Hematopoietic multipotent progenitor cell treated with erythropoietin and hydrocortisone succinate and interleukin-3 and kit ligand, for 17 days (in vitro differentiated cells): ENCODE results near the gene NRL.

Experiments used
- DNase-seq: peaks from one replicate; pipeline ENCODE4 v3.0.0-alpha.2; 2015; ENCODE audit warnings: low spot score

Gene NRL

DNA sequence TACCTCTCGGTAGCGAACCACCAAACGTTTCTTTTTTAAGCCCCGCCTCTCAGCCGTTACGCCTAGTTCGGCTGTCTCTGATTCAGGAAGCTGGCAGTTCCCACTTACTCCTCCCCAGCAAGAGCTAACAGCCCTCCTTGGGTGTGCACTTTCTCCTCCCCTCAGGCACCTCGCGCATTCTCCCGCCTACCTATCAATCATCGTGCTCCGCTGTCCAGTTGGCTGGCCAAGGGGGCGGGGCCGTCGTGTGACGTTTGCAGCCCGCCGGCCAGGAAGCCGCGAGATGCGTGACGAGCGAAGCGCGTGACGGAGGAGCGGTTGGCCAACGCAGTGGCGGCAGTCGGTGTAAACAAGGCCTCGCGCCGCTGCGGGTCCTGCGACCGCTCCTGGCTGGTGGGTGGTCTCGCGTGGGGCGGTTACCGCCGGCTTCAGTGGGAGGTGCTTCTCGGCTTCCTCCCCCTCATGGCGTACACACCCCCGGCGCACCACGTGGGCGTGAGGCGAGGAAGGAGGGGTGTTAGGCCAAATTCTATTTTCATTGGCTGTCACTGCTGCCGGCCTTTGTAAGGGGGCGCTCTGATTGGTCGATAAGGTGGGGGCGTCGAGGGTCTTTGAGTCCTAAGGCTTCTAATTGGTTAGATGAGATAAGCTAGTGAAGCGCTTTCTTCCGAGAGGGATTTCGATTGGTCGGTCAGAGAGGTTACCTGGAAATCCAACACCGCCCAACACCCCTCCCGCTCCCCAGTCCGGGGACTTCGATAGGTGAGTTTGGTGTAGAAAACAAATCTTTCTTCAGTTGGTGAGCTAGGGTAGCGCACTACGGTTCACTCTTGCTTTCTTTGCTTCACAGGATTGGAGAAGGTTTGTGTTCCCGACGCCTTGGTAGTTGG lies at the start of gene NRL, which contains the start of gene DCAF11:
Gene NRL, minus strand, starts transcription at position 418 of the 890 bp plus-strand sequence. CDS start 32,101 bp downstream, outside the sequence.
Gene DCAF11, plus strand, starts transcription at position 246 of the 890 bp plus-strand sequence. CDS start 818 bp downstream, outside the sequence.
- DNase-seq = peak; percentile 100

- peak; percentile 54 for DNase-seq
These were observed 47.3 kb upstream of the NRL start for GRCh38 chr14:24162093-24162492.

GRCh38 chr14:24160850-24161804 lies 46.4 kb upstream of the NRL start, which contains the start of gene IRF9:
IRF9 (plus strand) TSS chr14:24161265; CDS start chr14:24162145, 880 bp downstream.
- DNase-seq = peak; percentile 100

DNA sequence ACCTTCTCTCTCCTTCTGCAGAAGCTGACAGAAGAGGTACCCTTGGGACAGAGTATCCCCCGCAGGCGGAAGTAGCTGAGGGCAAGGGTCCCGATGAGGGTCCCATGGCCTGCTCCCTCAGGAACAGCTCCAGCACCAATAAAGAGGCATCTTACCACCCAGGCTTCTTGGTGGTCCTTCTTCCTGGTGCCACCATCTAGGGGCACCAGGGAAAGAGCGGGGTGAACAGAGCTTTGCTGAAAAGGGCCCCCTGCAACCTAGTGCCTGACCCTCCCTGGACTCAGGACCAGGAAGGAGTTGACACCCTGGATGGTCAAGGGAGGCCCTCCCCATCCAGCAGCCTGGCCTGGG lies 45.7 kb upstream of the NRL start:
- DNase-seq = no peak

GRCh38 chr14:24159777-24160498 lies 45.2 kb upstream of the NRL start:
- no peak for DNase-seq

DNA sequence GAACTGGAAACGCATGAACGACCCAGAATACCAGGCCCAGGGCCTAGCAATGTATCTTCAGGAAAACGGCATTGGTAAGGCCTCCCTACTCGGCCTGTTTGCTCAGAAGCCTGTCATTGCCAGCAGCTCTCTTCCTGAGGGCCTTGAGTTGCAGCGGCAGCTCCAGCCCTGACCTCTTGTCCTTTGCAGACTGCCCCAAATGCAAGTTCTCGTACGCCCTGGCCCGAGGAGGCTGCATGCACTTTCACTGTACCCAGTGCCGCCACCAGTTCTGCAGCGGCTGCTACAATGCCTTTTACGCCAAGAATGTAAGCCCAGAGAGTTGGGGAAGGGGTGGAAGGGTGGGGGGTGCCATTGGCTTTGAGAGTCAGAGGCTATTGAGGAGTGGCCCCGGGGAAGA lies 42.6 kb upstream of the NRL start:
- DNase-seq = no peak

- DNase-seq = no peak
These were observed 42.1 kb upstream of the NRL start for GRCh38 chr14:24156840-24157239.

- DNase-seq = no peak
These were observed 40.4 kb upstream of the NRL start for GRCh38 chr14:24155100-24155499.

DNA sequence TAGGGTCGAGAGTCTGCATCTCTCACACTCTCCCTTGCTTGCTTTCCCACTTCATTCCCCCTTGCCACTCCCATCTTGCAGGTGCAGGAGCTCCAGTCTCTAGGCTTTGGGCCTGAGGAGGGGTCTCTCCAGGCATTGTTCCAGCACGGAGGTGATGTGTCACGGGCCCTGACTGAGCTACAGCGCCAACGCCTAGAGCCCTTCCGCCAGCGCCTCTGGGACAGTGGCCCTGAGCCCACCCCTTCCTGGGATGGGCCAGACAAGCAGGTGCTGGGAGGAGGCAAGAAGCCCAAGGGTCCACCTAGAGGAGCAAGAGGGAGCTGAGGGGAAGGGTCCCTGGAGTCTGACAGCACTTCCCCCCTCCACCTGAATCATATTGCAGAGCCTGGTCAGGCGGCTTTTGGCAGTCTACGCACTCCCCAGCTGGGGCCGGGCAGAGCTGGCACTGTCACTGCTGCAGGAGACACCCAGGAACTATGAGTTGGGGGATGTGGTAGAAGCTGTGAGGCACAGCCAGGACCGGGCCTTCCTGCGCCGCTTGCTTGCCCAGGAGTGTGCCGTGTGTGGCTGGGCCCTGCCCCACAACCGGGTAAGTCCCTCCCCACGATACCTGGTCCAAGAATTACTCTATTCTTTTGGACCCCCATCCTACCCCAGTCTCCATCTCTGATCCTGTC lies 36.8 kb upstream of the NRL start:
- no peak for DNase-seq

- no peak for DNase-seq
These were observed 36.2 kb upstream of the NRL start for GRCh38 chr14:24150993-24151392.

DNA sequence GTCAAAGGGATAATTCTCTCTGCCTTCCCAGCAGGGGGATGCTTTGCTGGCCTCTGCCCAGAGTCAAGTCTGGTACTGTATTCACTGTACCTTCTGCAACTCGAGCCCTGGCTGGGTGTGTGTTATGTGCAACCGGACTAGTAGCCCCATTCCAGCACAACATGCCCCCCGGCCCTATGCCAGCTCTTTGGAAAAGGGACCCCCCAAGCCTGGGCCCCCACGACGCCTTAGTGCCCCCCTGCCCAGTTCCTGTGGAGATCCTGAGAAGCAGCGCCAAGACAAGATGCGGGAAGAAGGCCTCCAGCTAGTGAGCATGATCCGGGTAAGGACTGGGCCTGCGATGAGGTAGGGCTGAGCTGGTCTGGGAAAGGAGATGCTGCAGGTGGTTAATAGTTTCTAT lies 35.8 kb upstream of the NRL start:
- no peak for DNase-seq

GRCh38 chr14:24150061-24150460 lies 35.3 kb upstream of the NRL start:
- DNase-seq = no peak

GRCh38 chr14:24149302-24149969 lies 34.7 kb upstream of the NRL start:
- no peak for DNase-seq

GRCh38 chr14:24147761-24148428 lies 33.1 kb upstream of the NRL start:
- no peak for DNase-seq

DNA sequence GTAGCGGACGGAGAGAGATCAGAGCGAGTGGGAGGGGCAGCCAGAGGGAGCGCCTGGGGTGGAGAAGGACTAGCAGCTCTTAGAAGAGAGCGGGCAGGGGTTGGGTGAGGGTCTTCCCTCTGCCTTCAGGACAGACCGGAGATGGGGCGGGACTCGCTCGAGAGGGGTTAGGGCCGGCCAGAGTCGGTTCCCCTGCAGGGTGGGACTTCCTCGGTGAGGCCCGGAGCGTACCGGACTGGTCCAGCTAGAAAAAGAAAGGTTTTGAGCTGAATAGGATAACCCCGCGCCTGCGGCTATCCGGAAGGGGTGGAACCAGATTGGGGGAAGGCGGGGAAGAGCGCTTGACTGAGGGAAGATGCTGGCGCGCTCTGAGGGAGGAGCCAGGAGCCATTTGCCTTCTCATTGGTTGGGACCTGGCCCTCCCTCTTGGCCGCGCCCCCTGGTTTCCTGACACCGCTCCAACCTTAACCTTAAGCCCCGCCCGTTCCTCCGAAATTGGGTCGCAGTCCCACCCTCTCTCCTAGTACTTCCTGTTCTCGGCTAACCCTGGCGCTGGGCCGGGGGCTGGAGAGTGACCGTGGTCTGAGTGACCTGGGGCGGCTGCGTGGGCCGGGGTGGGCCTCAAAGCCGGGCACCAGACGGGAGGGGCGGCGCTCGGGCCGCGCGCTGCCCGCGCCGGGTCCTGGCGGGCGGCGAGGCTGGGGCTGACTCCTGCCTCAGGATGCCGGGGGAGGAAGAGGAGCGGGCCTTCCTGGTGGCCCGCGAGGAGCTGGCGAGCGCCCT lies 32.4 kb upstream of the NRL start, which contains the start of gene RNF31:
Gene RNF31, plus strand, starts transcription at position 521 of the 783 bp plus-strand sequence. Its CDS starts 201 bp downstream, at position 722.
- DNase-seq = peak; percentile 98

DNA sequence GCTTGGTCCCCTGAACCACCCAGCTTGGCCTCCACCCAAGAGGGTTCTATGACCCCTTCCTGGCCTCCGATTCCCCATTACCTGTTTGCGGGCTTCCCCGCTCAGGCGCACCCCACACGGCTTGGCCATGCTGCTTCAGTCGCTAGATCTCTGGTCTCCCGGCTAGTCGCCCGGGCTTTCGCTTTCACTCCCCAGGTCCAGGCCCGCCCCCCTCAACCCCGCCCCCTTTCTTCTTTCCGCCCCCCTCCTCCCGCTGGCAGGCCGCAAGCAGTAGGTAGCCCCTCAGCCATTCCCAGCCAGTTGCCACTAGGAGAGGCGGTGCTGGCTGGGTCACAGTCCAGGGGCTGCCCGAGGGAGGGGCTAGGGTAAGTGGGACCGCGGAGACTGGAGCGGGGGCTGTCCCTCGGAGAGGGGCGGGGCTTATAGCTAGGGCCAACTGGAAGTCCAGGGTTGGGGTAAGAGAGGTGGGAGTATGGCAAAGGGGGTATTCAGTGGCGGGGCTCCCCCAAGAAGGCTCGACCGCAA lies 31.8 kb upstream of the NRL start, which contains the start of gene PSME2:
Gene PSME2, minus strand, starts transcription at position 158 of the 525 bp plus-strand sequence. Its CDS starts 29 bp downstream, at position 129.
- peak; percentile 85 for DNase-seq

DNA sequence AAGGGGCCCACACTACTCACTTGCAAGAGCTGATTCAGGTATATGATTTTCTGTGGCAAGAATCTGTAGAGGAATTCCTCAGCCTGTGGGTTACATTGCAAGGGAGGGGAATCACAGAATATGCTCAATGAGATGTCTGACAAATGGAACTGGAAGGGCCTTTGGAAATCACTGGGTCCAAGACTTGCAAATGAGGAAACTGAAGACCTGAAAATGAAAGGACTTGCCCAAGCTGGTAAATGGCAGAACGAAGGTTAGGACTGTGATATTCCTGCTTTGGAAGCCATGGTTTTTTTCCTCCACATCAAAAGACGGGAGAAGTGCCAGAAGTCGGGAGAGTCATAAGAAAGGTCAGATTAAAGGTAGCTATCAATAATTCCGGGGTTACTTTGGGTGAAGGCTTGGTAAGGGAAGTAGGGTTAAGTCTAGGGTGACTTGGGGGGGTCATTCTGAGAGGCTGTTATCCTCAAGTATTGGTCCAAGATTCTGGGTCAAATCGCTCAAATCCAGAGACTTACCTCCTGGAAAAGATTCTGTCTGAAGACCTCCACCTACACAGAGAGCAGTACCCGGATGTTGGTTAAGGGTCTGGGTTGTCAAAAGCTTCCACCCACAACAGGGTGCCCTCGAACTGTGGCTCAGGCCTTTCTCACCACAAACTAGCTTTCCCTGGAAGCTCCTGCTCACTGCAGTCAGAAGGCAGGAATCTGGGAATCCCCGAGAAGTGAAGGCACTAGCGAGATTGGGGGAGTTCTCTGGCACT lies 31.1 kb upstream of the NRL start:
- no peak for DNase-seq

DNA sequence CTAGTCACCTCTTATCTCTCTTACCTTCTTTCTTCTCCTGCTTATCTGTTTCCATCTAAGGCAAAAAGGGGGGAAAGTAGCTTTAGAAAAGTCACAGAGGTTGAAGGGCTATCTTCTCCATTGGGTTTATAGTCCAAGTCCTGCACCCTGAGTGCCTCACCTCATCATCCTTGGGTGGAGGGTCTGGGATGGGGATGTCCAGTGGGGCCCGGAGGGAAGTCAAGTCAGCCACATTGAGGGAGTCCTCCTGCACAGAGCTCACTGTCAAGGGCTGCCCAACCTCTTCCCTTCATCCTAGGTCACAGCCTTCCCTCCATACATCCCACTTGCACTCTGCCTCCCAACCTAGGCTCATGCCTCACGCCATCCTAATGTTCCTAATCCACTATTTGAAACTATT lies 30.5 kb upstream of the NRL start:
- no peak for DNase-seq
